ENCODE data around the gene IRS2.

GRCh38 chr13:109788372-109789111, 2.2 kb upstream of the IRS2 start:
- TF ChIP-seq, protein P1, sequence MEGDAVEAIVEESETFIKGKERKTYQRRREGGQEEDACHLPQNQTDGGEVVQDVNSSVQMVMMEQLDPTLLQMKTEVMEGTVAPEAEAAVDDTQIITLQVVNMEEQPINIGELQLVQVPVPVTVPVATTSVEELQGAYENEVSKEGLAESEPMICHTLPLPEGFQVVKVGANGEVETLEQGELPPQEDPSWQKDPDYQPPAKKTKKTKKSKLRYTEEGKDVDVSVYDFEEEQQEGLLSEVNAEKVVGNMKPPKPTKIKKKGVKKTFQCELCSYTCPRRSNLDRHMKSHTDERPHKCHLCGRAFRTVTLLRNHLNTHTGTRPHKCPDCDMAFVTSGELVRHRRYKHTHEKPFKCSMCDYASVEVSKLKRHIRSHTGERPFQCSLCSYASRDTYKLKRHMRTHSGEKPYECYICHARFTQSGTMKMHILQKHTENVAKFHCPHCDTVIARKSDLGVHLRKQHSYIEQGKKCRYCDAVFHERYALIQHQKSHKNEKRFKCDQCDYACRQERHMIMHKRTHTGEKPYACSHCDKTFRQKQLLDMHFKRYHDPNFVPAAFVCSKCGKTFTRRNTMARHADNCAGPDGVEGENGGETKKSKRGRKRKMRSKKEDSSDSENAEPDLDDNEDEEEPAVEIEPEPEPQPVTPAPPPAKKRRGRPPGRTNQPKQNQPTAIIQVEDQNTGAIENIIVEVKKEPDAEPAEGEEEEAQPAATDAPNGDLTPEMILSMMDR (IDR thresholded peaks at IDR 0.05), result no peak
- no peak for TF ChIP-seq POLR2A (IDR thresholded peaks at IDR 0.05)
